H9 (cell line): ENCODE results near the gene SLC2A4. TPM values are rescaled to one million over a fixed set of nuclear protein-coding genes. Genes with fewer than 3 reads are reported as not detected.
"Not testable (repeated sequence)": the region's sequence is repeated elsewhere in the genome, so short reads cannot be mapped to it uniquely, and the experiment has no call there.

Source experiments
- DNase-seq: peaks from one replicate; pipeline ENCODE4 v3.0.0-alpha.2; 2017
- H2AFZ ChIP-seq: one replicate; pipeline ENCODE4 v1.6.1; 2013; ENCODE audit warnings: mild to moderate bottlenecking, low read length, control low read depth, moderate library complexity
- H2AK5ac ChIP-seq: 2 replicates; pipeline ENCODE4 v1.6.1; 2013; ENCODE audit warnings: low read length, control low read depth, mixed read lengths; ENCODE audit not compliant: insufficient read length
- H2BK120ac ChIP-seq: one replicate; pipeline ENCODE4 v1.6.1; 2013; ENCODE audit warnings: low read depth, mild to moderate bottlenecking, low read length, control low read depth, inconsistent platforms; ENCODE audit not compliant: poor library complexity, severe bottlenecking
- H2BK12ac ChIP-seq: 2 replicates; pipeline ENCODE4 v1.6.1; 2013; ENCODE audit warnings: low read length, control low read depth, mixed read lengths, low read depth; ENCODE audit not compliant: insufficient read length
- H2BK15ac ChIP-seq: 2 replicates; pipeline ENCODE4 v1.6.1; 2013; ENCODE audit warnings: low read depth, low read length, control low read depth
- H2BK20ac ChIP-seq: one replicate; pipeline ENCODE4 v1.6.1; 2013; ENCODE audit warnings: low read depth, mild to moderate bottlenecking, low read length, control low read depth, inconsistent platforms; ENCODE audit not compliant: poor library complexity, severe bottlenecking
- H2BK5ac ChIP-seq: 2 replicates; pipeline ENCODE4 v1.6.1; 2013; ENCODE audit warnings: low read length, control low read depth, mixed read lengths; ENCODE audit not compliant: insufficient read length
- H3K14ac ChIP-seq: 2 replicates; pipeline ENCODE4 v1.6.1; 2013; ENCODE audit warnings: low read length, control low read depth; ENCODE audit not compliant: insufficient read depth
- H3K18ac ChIP-seq: 2 replicates; pipeline ENCODE4 v1.6.1; 2013; ENCODE audit warnings: low read depth, mild to moderate bottlenecking, mixed read lengths, low read length, control low read depth; ENCODE audit not compliant: insufficient read length
- H3K23ac ChIP-seq: 2 replicates; pipeline ENCODE4 v1.6.1; 2013; ENCODE audit warnings: low read length, control low read depth, mixed read lengths, low read depth; ENCODE audit not compliant: insufficient read length
- H3K23me2 ChIP-seq: 2 replicates; pipeline ENCODE4 v1.6.1; 2013; ENCODE audit warnings: low read depth, mild to moderate bottlenecking, mixed read lengths, low read length, control low read depth; ENCODE audit not compliant: insufficient read length, poor library complexity, severe bottlenecking
- H3K27ac ChIP-seq: 2 replicates; pipeline ENCODE4 v1.5.1; 2013; ENCODE audit warnings: low read length, control low read depth, mixed read lengths, low read depth; ENCODE audit not compliant: insufficient read length
- H3K27me3 ChIP-seq: 2 replicates; pipeline ENCODE4 v1.6.1; 2013; ENCODE audit warnings: low read length, control low read depth, inconsistent platforms; ENCODE audit not compliant: insufficient read depth
- H3K4ac ChIP-seq: 2 replicates; pipeline ENCODE4 v1.6.1; 2013; ENCODE audit warnings: low read depth, mild to moderate bottlenecking, control low read depth, inconsistent platforms, low read length, moderate library complexity
- H3K4me1 ChIP-seq: 2 replicates; pipeline ENCODE4 v1.6.1; 2013; ENCODE audit warnings: low read length, control low read depth, inconsistent platforms; ENCODE audit not compliant: insufficient read depth
- H3K4me2 ChIP-seq: 2 replicates; pipeline ENCODE4 v1.6.1; 2013; ENCODE audit warnings: low read length, control low read depth, mixed read lengths; ENCODE audit not compliant: insufficient read length, insufficient read depth
- H3K56ac ChIP-seq: 2 replicates; pipeline ENCODE4 v1.6.1; 2013; ENCODE audit warnings: low read depth, mild to moderate bottlenecking, mixed read lengths, low read length, control low read depth; ENCODE audit not compliant: insufficient read length
- H3K79me1 ChIP-seq: 2 replicates; pipeline ENCODE4 v1.6.1; 2013; ENCODE audit warnings: low read depth, mild to moderate bottlenecking, moderate library complexity, low read length, control low read depth, inconsistent platforms; ENCODE audit not compliant: insufficient read depth, poor library complexity, severe bottlenecking
- H3K79me2 ChIP-seq: 2 replicates; pipeline ENCODE4 v1.6.1; 2013; ENCODE audit warnings: low read length, control low read depth, inconsistent platforms; ENCODE audit not compliant: insufficient read depth
- H3K9ac ChIP-seq: 2 replicates; pipeline ENCODE4 v1.6.1; 2013; ENCODE audit warnings: low read length, control low read depth, mixed read lengths; ENCODE audit not compliant: insufficient read length; ENCODE audit errors: extremely low read depth
- H3K9me3 ChIP-seq: one replicate; pipeline ENCODE4 v1.6.1; 2013; ENCODE audit warnings: low read depth, low read length, inconsistent platforms; ENCODE audit not compliant: control insufficient read depth
- H3T11ph ChIP-seq: one replicate; pipeline ENCODE4 v1.6.1; 2013; ENCODE audit warnings: mild to moderate bottlenecking, low read length, control low read depth, inconsistent platforms
- H4K20me1 ChIP-seq: one replicate; pipeline ENCODE4 v1.6.1; 2013; ENCODE audit not compliant: control insufficient read depth, insufficient read length, insufficient read depth
- H4K5ac ChIP-seq: 2 replicates; pipeline ENCODE4 v1.6.1; 2013; ENCODE audit warnings: low read depth, mild to moderate bottlenecking, mixed read lengths, low read length, control low read depth; ENCODE audit not compliant: insufficient read length
- H4K8ac ChIP-seq: replicated peaks from 2 replicates; pipeline ENCODE4 v1.6.1; 2013; ENCODE audit warnings: low read length, control low read depth, mixed read lengths, low read depth; ENCODE audit not compliant: insufficient read length
- H4K91ac ChIP-seq: 2 replicates; pipeline ENCODE4 v1.6.1; 2013; ENCODE audit warnings: low read depth, mild to moderate bottlenecking, moderate library complexity, mixed read lengths, low read length, control low read depth; ENCODE audit not compliant: insufficient read length
- H3K27ac Mint-ChIP-seq, 3 experiments: 2 replicates in 2 of 3; 3 replicates in 1 of 3; pipeline ENCODE4 v1.8.0; 2020 to 2021; ENCODE audit warnings: mixed read lengths in 3 of 3, mild to moderate bottlenecking in 1 of 3, moderate library complexity in 1 of 3
- H3K27me3 Mint-ChIP-seq: 2 replicates; pipeline ENCODE4 v1.8.0; 2021; ENCODE audit warnings: low read depth, mild to moderate bottlenecking, moderate library complexity, mixed read lengths
- H3K36me3 Mint-ChIP-seq, 3 experiments: 2 replicates in 2 of 3; 3 replicates in 1 of 3; pipeline ENCODE4 v1.8.0; 2020 to 2021; ENCODE audit warnings: low read depth in 3 of 3, mixed read lengths in 3 of 3; ENCODE audit not compliant: insufficient read depth in 1 of 3
- H3K4me1 Mint-ChIP-seq, 2 experiments: 2 replicates each; pipeline ENCODE4 v1.8.0; 2020; ENCODE audit warnings: mixed read lengths in 2 of 2
- H3K4me3 Mint-ChIP-seq, 2 experiments: 2 replicates in 1 of 2; 3 replicates in 1 of 2; pipeline ENCODE4 v1.8.0; 2020 to 2021; ENCODE audit warnings: mild to moderate bottlenecking in 2 of 2, mixed read lengths in 2 of 2, moderate library complexity in 1 of 2
- H3K9me3 Mint-ChIP-seq, 2 experiments: 2 replicates in 1 of 2; 3 replicates in 1 of 2; pipeline ENCODE4 v1.8.0; 2020; ENCODE audit warnings: mild to moderate bottlenecking in 2 of 2, mixed read lengths in 2 of 2, moderate library complexity in 1 of 2
- CTCF ChIP-seq: fragments of 200-600 bp; sonication (generic); conservative IDR thresholded peaks from 3 replicates; pipeline ENCODE4 v1.8.0; 2021; ENCODE audit warnings: antibody characterized with exemption, mild to moderate bottlenecking
- WGBS: extraction: QIAGEN DNeasy Blood & Tissue Kit; methylation state at CpG from one replicate; pipeline ENCODE4 v1.1.7; 2013; ENCODE audit warnings: missing lambda C conversion rate, low lambda C conversion rate, mixed read lengths; ENCODE audit not compliant: insufficient read length; ENCODE audit errors: extremely low coverage; 5-methylcytosine and 5-hydroxymethylcytosine counted together
- total RNA-seq: library from RNA; stranded (reverse); gene quantifications from 2 replicates; pipeline ENCODE4 v1.2.1, GENCODE V29; 2021

The SLC2A4 gene
- total RNA-seq, 1 experiment from 2014 or later, result 4.4 TPM

- Histone ChIP-seq H3K4me1 (peaks cover 4% of the 10 kb centered on the region; the same call in 1 of the 2 replicates), H3K14ac (peak within 1 kb of the TSS; percentile 47; the same call in 1 of the 2 replicates), H4K8ac (no peak within 1 kb of the TSS), H3T11ph (no peak within 1 kb of the TSS), H4K91ac (no peak within 1 kb of the TSS), H2BK5ac (no peak within 1 kb of the TSS), H3K9me3 (no peaks in the 10 kb centered on the region), H2BK120ac (no peak within 1 kb of the TSS), H3K18ac (peak within 1 kb of the TSS; percentile 6), H3K23ac (no peak within 1 kb of the TSS), H3K27me3 (no peaks in the 10 kb centered on the region), H2BK20ac (no peak within 1 kb of the TSS), H2BK15ac (no peak within 1 kb of the TSS; the same call in 1 of the 2 replicates), H3K56ac (no peak within 1 kb of the TSS), H4K5ac (no peak within 1 kb of the TSS), H3K79me2 (no peaks in the 10 kb centered on the region), H3K4ac (no peak within 1 kb of the TSS), H4K20me1 (no peaks in the 10 kb centered on the region), H2AK5ac (no peak within 1 kb of the TSS), H3K4me2 (peak within 1 kb of the TSS; percentile 25), H2AFZ (no peak within 1 kb of the TSS), H3K9ac (no peak within 1 kb of the TSS), H3K79me1 (no peaks in the 10 kb centered on the region), H3K23me2 (no peaks in the 10 kb centered on the region), H3K27ac (no peak within 1 kb of the TSS), H2BK12ac (no peak within 1 kb of the TSS)
- peak; percentile 94 for DNase-seq
- no peaks in the 10 kb centered on the region; the same call in 1 of the 2 replicates for H3K27me3 Mint-ChIP-seq
- H3K27ac Mint-ChIP-seq, result peak within 1 kb of the TSS; percentile 34 to 89 (median 89)
- no CpG with 5 or more reads among the region's 17 CpGs for WGBS
- peaks cover 20 to 34% of the 10 kb centered on the region in 2 experiments for H3K4me1 Mint-ChIP-seq
- no peak for TF ChIP-seq CTCF
- no peaks in the 10 kb centered on the region for H3K9me3 Mint-ChIP-seq
- H3K36me3 Mint-ChIP-seq, result no peaks in the 10 kb centered on the region; a peak in 1 of 7 replicates
- H3K4me3 Mint-ChIP-seq, result peak within 1 kb of the TSS; percentile 23 to 70
Measured at GRCh38 chr17:7336240-7337175, 55.0 kb downstream of the SLC2A4 start, which contains the start of gene ACAP1. TSS of gene ACAP1 (plus strand) at chr17:7336529. CDS start at chr17:7336735, 206 bp downstream.

DNA sequence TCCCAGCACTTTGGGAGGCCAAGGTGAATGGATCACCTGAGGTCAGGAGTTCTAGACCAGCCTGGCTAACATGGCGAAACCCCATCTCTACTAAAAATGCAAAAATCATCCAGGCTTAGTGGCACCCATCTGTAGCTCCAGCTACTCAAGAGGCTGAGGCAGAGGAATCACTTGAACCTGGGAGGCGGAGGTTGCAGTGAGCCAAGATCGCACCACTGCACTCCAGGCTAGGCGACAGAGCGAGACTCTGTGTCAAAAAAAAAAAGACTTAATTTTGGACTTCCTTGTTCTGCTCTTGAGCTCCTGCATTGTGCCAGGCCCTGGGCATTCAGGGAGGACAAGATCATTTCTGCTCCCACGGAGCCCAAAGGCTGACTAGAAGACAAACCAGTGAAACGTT, 56.1 kb downstream of the SLC2A4 start:
- H3T11ph ChIP-seq, H3K79me2 ChIP-seq, H3K9me3 ChIP-seq, H2BK5ac ChIP-seq, H3K9me3 Mint-ChIP-seq, H2BK120ac ChIP-seq, H4K20me1 ChIP-seq, H3K27me3 Mint-ChIP-seq, DNase-seq, H3K23ac ChIP-seq, H3K9ac ChIP-seq, H3K14ac ChIP-seq, H3K27me3 ChIP-seq, H2BK12ac ChIP-seq, H4K8ac ChIP-seq, H3K4ac ChIP-seq, H2BK15ac ChIP-seq, H2AFZ ChIP-seq, H2BK20ac ChIP-seq, H3K18ac ChIP-seq, H4K5ac ChIP-seq, H3K56ac ChIP-seq, H3K36me3 Mint-ChIP-seq, H2AK5ac ChIP-seq, H3K27ac ChIP-seq, H3K79me1 ChIP-seq, H4K91ac ChIP-seq, H3K4me1 ChIP-seq, H3K23me2 ChIP-seq: not testable (repeated sequence)
- H3K4me2 ChIP-seq, result peak overlapping the region; percentile 25
- Mint-ChIP-seq H3K4me3 (peak overlapping the region in 1 of 2 experiments; percentile 63; a peak in 1 of 5 replicates), H3K27ac (peak overlapping the region; percentile 28 to 89 (median 76); a peak in 4 of 7 replicates), H3K4me1 (peaks cover 15 to 29% of the 10 kb centered on the region in 2 experiments)
- WGBS, result no CpG with 5 or more reads among the region's 7 CpGs
